ENCODE measurements around the gene RCOR1.
A peak's percentile ranks its signal among the peaks of the same experiment; 100 is the strongest.
"Not testable (repeated sequence)": the region's sequence is repeated elsewhere in the genome, so short reads cannot be mapped to it uniquely, and the experiment has no call there.

RCOR1 gene

GRCh38 chr14:102593825-102594137 lies 1.3 kb downstream of the RCOR1 start:
- DNase-seq = no peak

- DNase-seq = peak; percentile 77
Measured at GRCh38 chr14:102594514-102595175, 2.2 kb downstream of the RCOR1 start.

GRCh38 chr14:102601378-102601925 lies 9.0 kb downstream of the RCOR1 start:
- no peak for DNase-seq

GRCh38 chr14:102602421-102603292 lies 10.2 kb downstream of the RCOR1 start:
- DNase-seq = no peak

- no peak for DNase-seq
Measured at GRCh38 chr14:102603293-102603907, 11.0 kb downstream of the RCOR1 start.

GRCh38 chr14:102604183-102604582 lies 11.7 kb downstream of the RCOR1 start:
- no peak for DNase-seq

GRCh38 chr14:102605029-102605428 lies 12.6 kb downstream of the RCOR1 start:
- no peak for DNase-seq

- no peak for DNase-seq
Measured at GRCh38 chr14:102606296-102606695, 13.8 kb downstream of the RCOR1 start.

GRCh38 chr14:102608064-102608446 lies 15.6 kb downstream of the RCOR1 start:
- no peak for DNase-seq

- no peak for DNase-seq
Measured at GRCh38 chr14:102610968-102611811, 18.7 kb downstream of the RCOR1 start.

- DNase-seq = no peak
Measured at GRCh38 chr14:102616318-102616717, 23.9 kb downstream of the RCOR1 start.

GRCh38 chr14:102616799-102617198 lies 24.4 kb downstream of the RCOR1 start:
- DNase-seq = no peak

GRCh38 chr14:102619012-102619411 lies 26.6 kb downstream of the RCOR1 start:
- not testable (repeated sequence) for DNase-seq

- DNase-seq = no peak
Measured at GRCh38 chr14:102620413-102620812, 28.0 kb downstream of the RCOR1 start.

GRCh38 chr14:102622262-102622885 lies 29.9 kb downstream of the RCOR1 start:
- no peak for DNase-seq

GRCh38 chr14:102624666-102625065 lies 32.2 kb downstream of the RCOR1 start:
- DNase-seq = no peak

GRCh38 chr14:102625564-102626296 lies 33.3 kb downstream of the RCOR1 start:
- DNase-seq = no peak

- no peak for DNase-seq
Measured at GRCh38 chr14:102626530-102626929, 34.1 kb downstream of the RCOR1 start.

- no peak for DNase-seq
Measured at GRCh38 chr14:102629011-102629444, 36.6 kb downstream of the RCOR1 start.

GRCh38 chr14:102629808-102630350 lies 37.4 kb downstream of the RCOR1 start:
- no peak for DNase-seq

GRCh38 chr14:102630405-102630804 lies 38.0 kb downstream of the RCOR1 start:
- DNase-seq = no peak

Data from islet precursor cell (in vitro differentiated cells).